Epithelial cell of esophagus (primary cell): ENCODE results near the gene NAALADL2.

Experiments
- DNase-seq: peaks from one replicate; pipeline ENCODE4 v3.0.0; 2010; ENCODE audit warnings: low read depth
- H3K4me3 ChIP-seq: 2 replicates; pipeline ENCODE4 v1.5.1; 2011; ENCODE audit warnings: mild to moderate bottlenecking, low read length, control low read depth
- CTCF ChIP-seq: IDR thresholded peaks from 2 replicates; pipeline ENCODE4 v1.5.1; 2011; ENCODE audit warnings: low read depth, mild to moderate bottlenecking, low read length, control low read depth, inconsistent platforms; ENCODE audit not compliant: insufficient read depth; ENCODE audit errors: missing control alignments

The NAALADL2 gene

GRCh38 chr3:175093748-175094147 is 234.6 kb downstream of the NAALADL2 start:
- no peak overlapping the region for H3K4me3 ChIP-seq
- no peak for DNase-seq
- TF ChIP-seq CTCF: no peak

- TF ChIP-seq CTCF: no peak
- H3K4me3 ChIP-seq: no peak overlapping the region
- peak; percentile 7 for DNase-seq
Measured at GRCh38 chr3:175094344-175094743, 235.2 kb downstream of the NAALADL2 start.

- DNase-seq: no peak
- TF ChIP-seq CTCF: no peak
- H3K4me3 ChIP-seq: no peak overlapping the region
Measured at GRCh38 chr3:175098644-175099043, 239.5 kb downstream of the NAALADL2 start.

- H3K4me3 ChIP-seq: no peak overlapping the region
- no peak for TF ChIP-seq CTCF
- DNase-seq: no peak
Measured at GRCh38 chr3:175102161-175102560, 243.0 kb downstream of the NAALADL2 start.

GRCh38 chr3:175103298-175103697 is 244.2 kb downstream of the NAALADL2 start:
- TF ChIP-seq CTCF: no peak
- DNase-seq: no peak
- no peak overlapping the region for H3K4me3 ChIP-seq

- no peak for TF ChIP-seq CTCF
- H3K4me3 ChIP-seq: no peak overlapping the region
- DNase-seq: peak; percentile 12
Measured at GRCh38 chr3:175105066-175105465, 245.9 kb downstream of the NAALADL2 start.

- TF ChIP-seq CTCF: no peak
- no peak for DNase-seq
- no peak overlapping the region for H3K4me3 ChIP-seq
Measured at GRCh38 chr3:175107231-175107630, 248.1 kb downstream of the NAALADL2 start.
